GM23338 (cell line): Measurements from ENCODE around the gene SASH1. TPM values are rescaled to one million over a fixed set of nuclear protein-coding genes. Genes with fewer than 3 reads are reported as not detected.

Source experiments
- ATAC-seq: fragments of 200-7000 bp; cut with Tn5 transposase; 3 replicates; pipeline ENCODE4 v1.9.1; 2020
- DNase-seq: peaks from one replicate; pipeline ENCODE4 v3.0.0-alpha.2; 2015; ENCODE audit warnings: low spot score
- H2AFZ ChIP-seq: fragments of 200-600 bp; sonication (generic); 2 replicates; pipeline ENCODE4 v1.8.0; 2016; ENCODE audit warnings: antibody characterized with exemption, mild to moderate bottlenecking, moderate library complexity
- H3F3A ChIP-seq: fragments of 200-600 bp; sonication (generic); replicated peaks from 2 replicates; pipeline ENCODE4 v1.8.0; 2017; ENCODE audit warnings: antibody characterized with exemption, mixed run types, low read depth
- H3K27ac ChIP-seq: fragments of 200-600 bp; sonication (generic); 2 replicates; pipeline ENCODE4 v1.6.1; 2016; ENCODE audit warnings: low read depth
- H3K27me3 ChIP-seq: fragments of 200-600 bp; sonication (generic); 2 replicates; pipeline ENCODE4 v1.8.0; 2016; ENCODE audit warnings: mild to moderate bottlenecking, mixed run types, moderate library complexity; ENCODE audit not compliant: insufficient read depth
- H3K36me3 ChIP-seq: fragments of 200-600 bp; sonication (generic); 2 replicates; pipeline ENCODE4 v1.8.0; 2016; ENCODE audit warnings: mild to moderate bottlenecking; ENCODE audit not compliant: insufficient read depth
- H3K4me1 ChIP-seq: fragments of 200-600 bp; sonication (generic); 2 replicates; pipeline ENCODE4 v1.8.0; 2016; ENCODE audit warnings: mild to moderate bottlenecking, moderate library complexity; ENCODE audit not compliant: insufficient read depth
- H3K4me2 ChIP-seq: fragments of 200-600 bp; sonication (generic); 2 replicates; pipeline ENCODE4 v1.7.1; 2017; ENCODE audit warnings: mixed run types
- H3K4me3 ChIP-seq: fragments of 200-600 bp; sonication (generic); 2 replicates; pipeline ENCODE4 v1.6.1; 2016; ENCODE audit warnings: mixed run types
- H3K79me2 ChIP-seq: fragments of 200-600 bp; sonication (generic); replicated peaks from 2 replicates; pipeline ENCODE4 v1.8.0; 2017; ENCODE audit warnings: mild to moderate bottlenecking; ENCODE audit not compliant: insufficient read depth
- H3K9me2 ChIP-seq: fragments of 200-600 bp; sonication (generic); 2 replicates; pipeline ENCODE4 v1.8.0; 2017; ENCODE audit not compliant: insufficient read depth
- H4K20me1 ChIP-seq: fragments of 200-600 bp; sonication (generic); replicated peaks from 2 replicates; pipeline ENCODE4 v1.8.0; 2017; ENCODE audit warnings: mild to moderate bottlenecking; ENCODE audit not compliant: insufficient read depth
- H3K27ac Mint-ChIP-seq: 2 replicates; pipeline ENCODE4 v1.8.0; 2020; ENCODE audit warnings: inconsistent platforms, mild to moderate bottlenecking, moderate library complexity, mixed read lengths
- H3K27me3 Mint-ChIP-seq: 3 replicates; pipeline ENCODE4 v1.8.0; 2022; ENCODE audit warnings: low read depth, mild to moderate bottlenecking, moderate library complexity, mixed read lengths, inconsistent platforms; ENCODE audit not compliant: insufficient read depth, poor library complexity
- H3K36me3 Mint-ChIP-seq: 3 replicates; pipeline ENCODE4 v1.8.0; 2021; ENCODE audit warnings: low read depth, mild to moderate bottlenecking, inconsistent platforms, moderate library complexity, mixed read lengths
- H3K4me1 Mint-ChIP-seq: 3 replicates; pipeline ENCODE4 v1.8.0; 2020; ENCODE audit warnings: mild to moderate bottlenecking, inconsistent platforms, mixed read lengths
- H3K4me3 Mint-ChIP-seq: 3 replicates; pipeline ENCODE4 v1.8.0; 2021; ENCODE audit warnings: moderate library complexity, mild to moderate bottlenecking, inconsistent platforms, mixed read lengths
- H3K9me3 Mint-ChIP-seq: 3 replicates; pipeline ENCODE4 v1.8.0; 2020; ENCODE audit warnings: moderate library complexity, mild to moderate bottlenecking, inconsistent platforms, mixed read lengths
- CREB1 ChIP-seq: fragments of 250-450 bp; sonication (Bioruptor Pico); IDR thresholded peaks from 2 replicates; pipeline ENCODE4 v1.5.0; 2020; ENCODE audit warnings: low read depth, mild to moderate bottlenecking, moderate library complexity
- CTCF ChIP-seq, 2 experiments: fragments of 200-600 bp in 1 of 2; sonication (generic) in 1 of 2; conservative IDR thresholded peaks; 2 replicates each; pipeline versions ENCODE4 v1.5.1 to v1.6.1; 2016 to 2017; ENCODE audit warnings: antibody characterized with exemption in 2 of 2, low read depth in 2 of 2, mild to moderate bottlenecking in 2 of 2, moderate library complexity in 1 of 2
- NANOG ChIP-seq: IDR thresholded peaks from 2 replicates; pipeline ENCODE4 v1.6.1; 2016; ENCODE audit warnings: antibody characterized with exemption, borderline replicate concordance
- REST ChIP-seq: IDR thresholded peaks from one replicate; pipeline ENCODE4 v1.6.1; 2018; ENCODE audit warnings: antibody characterized with exemption; ENCODE audit not compliant: unreplicated experiment
- ZNF114 ChIP-seq: fragments of 250-450 bp; sonication (Bioruptor Pico); IDR thresholded peaks from 2 replicates; pipeline ENCODE4 v1.5.0; 2020; ENCODE audit warnings: mild to moderate bottlenecking, moderate library complexity
- ZNF331 ChIP-seq: fragments of 250-450 bp; sonication (Bioruptor Pico); IDR thresholded peaks from 2 replicates; pipeline ENCODE4 v1.5.0; 2020; ENCODE audit warnings: low read depth, mild to moderate bottlenecking, moderate library complexity
- ZNF462 ChIP-seq: fragments of 250-450 bp; sonication (Bioruptor Pico); IDR thresholded peaks from 2 replicates; pipeline ENCODE4 v1.5.0; 2020; ENCODE audit warnings: mild to moderate bottlenecking, moderate library complexity
- polyA plus RNA-seq: library from polyadenylated mRNA; unstranded; fragments of >200 nt; fragmentation: Nextera tagmentation; extraction: Ambion mirVana; gene quantifications from 2 replicates; pipeline ENCODE4 v1.2.1, GENCODE V29; 2016
- total RNA-seq: library from RNA; depleted of rRNA; stranded (reverse); fragments of >200 nt; shearing (Covaris generic); gene quantifications from 2 replicates; pipeline ENCODE4 v1.2.3, GENCODE V29; 2014

SASH1 gene
- total and polyA plus RNA-seq, 2 experiments from 2014 or later = 8.2 to 30.2 TPM

GRCh38 chr6:148516217-148516616, 173.6 kb downstream of the SASH1 start:
- H3K27ac ChIP-seq = peak overlapping the region; percentile 77; the same call in 1 of the 2 replicates
- peaks cover 14% of the 10 kb centered on the region for H3K27me3 Mint-ChIP-seq
- H3K4me3 Mint-ChIP-seq = no peak overlapping the region
- H3K36me3 ChIP-seq = no peaks in the 10 kb centered on the region
- no peaks in the 10 kb centered on the region for H3K27me3 ChIP-seq
- no peak overlapping the region for H2AFZ ChIP-seq
- H3K4me1 ChIP-seq = peaks cover 47% of the 10 kb centered on the region
- no peaks in the 10 kb centered on the region for H3K9me3 Mint-ChIP-seq
- no peak overlapping the region for H3K4me3 ChIP-seq
- peak overlapping the region; percentile 51; the same call in 1 of the 2 replicates for H3K27ac Mint-ChIP-seq
- H3K79me2 ChIP-seq = peaks cover 8% of the 10 kb centered on the region; the same call in 1 of the 2 replicates
- TF ChIP-seq ZNF114 (CRISPR knock-in tag) = no peak
- no peak for TF ChIP-seq CTCF (conservative IDR thresholded peaks at IDR 0.05; ENCODE audit: low read depth in 2 of 2)
- no peak for TF ChIP-seq ZNF331 (CRISPR knock-in tag)
- no peak for TF ChIP-seq NANOG
- no peak for TF ChIP-seq CREB1 (CRISPR knock-in tag)
- no peak for TF ChIP-seq REST
- no peak for TF ChIP-seq ZNF462 (CRISPR knock-in tag)
- no peaks in the 10 kb centered on the region for H3F3A ChIP-seq
- ATAC-seq (peak; percentile 18; the same call in 2 of the 3 replicates), DNase-seq (peak; percentile 28)
- H3K4me1 Mint-ChIP-seq = peaks cover 66% of the 10 kb centered on the region
- H3K9me2 ChIP-seq = no peaks in the 10 kb centered on the region; the same call in 1 of the 2 replicates
- H4K20me1 ChIP-seq = no peaks in the 10 kb centered on the region
- peaks cover 27% of the 10 kb centered on the region for H3K36me3 Mint-ChIP-seq
- peak overlapping the region; percentile 62 for H3K4me2 ChIP-seq
